GM23338 (cell line): ENCODE results near the gene PEA15. TPM values are rescaled to one million over a fixed set of nuclear protein-coding genes. Genes with fewer than 3 reads are reported as not detected.
A peak's percentile ranks its signal among the peaks of the same experiment; 100 is the strongest.

Experiments used
- ATAC-seq: fragments of 200-7000 bp; cut with Tn5 transposase; 3 replicates; pipeline ENCODE4 v1.9.1; 2020
- DNase-seq: peaks from one replicate; pipeline ENCODE4 v3.0.0-alpha.2; 2015; ENCODE audit warnings: low spot score
- H2AFZ ChIP-seq: fragments of 200-600 bp; sonication (generic); 2 replicates; pipeline ENCODE4 v1.8.0; 2016; ENCODE audit warnings: antibody characterized with exemption, mild to moderate bottlenecking, moderate library complexity
- H3F3A ChIP-seq: fragments of 200-600 bp; sonication (generic); replicated peaks from 2 replicates; pipeline ENCODE4 v1.8.0; 2017; ENCODE audit warnings: antibody characterized with exemption, mixed run types, low read depth
- H3K27ac ChIP-seq: fragments of 200-600 bp; sonication (generic); 2 replicates; pipeline ENCODE4 v1.6.1; 2016; ENCODE audit warnings: low read depth
- H3K27me3 ChIP-seq: fragments of 200-600 bp; sonication (generic); 2 replicates; pipeline ENCODE4 v1.8.0; 2016; ENCODE audit warnings: mild to moderate bottlenecking, mixed run types, moderate library complexity; ENCODE audit not compliant: insufficient read depth
- H3K36me3 ChIP-seq: fragments of 200-600 bp; sonication (generic); 2 replicates; pipeline ENCODE4 v1.8.0; 2016; ENCODE audit warnings: mild to moderate bottlenecking; ENCODE audit not compliant: insufficient read depth
- H3K4me1 ChIP-seq: fragments of 200-600 bp; sonication (generic); 2 replicates; pipeline ENCODE4 v1.8.0; 2016; ENCODE audit warnings: mild to moderate bottlenecking, moderate library complexity; ENCODE audit not compliant: insufficient read depth
- H3K4me2 ChIP-seq: fragments of 200-600 bp; sonication (generic); 2 replicates; pipeline ENCODE4 v1.7.1; 2017; ENCODE audit warnings: mixed run types
- H3K4me3 ChIP-seq: fragments of 200-600 bp; sonication (generic); 2 replicates; pipeline ENCODE4 v1.6.1; 2016; ENCODE audit warnings: mixed run types
- H3K79me2 ChIP-seq: fragments of 200-600 bp; sonication (generic); replicated peaks from 2 replicates; pipeline ENCODE4 v1.8.0; 2017; ENCODE audit warnings: mild to moderate bottlenecking; ENCODE audit not compliant: insufficient read depth
- H3K9me2 ChIP-seq: fragments of 200-600 bp; sonication (generic); 2 replicates; pipeline ENCODE4 v1.8.0; 2017; ENCODE audit not compliant: insufficient read depth
- H4K20me1 ChIP-seq: fragments of 200-600 bp; sonication (generic); replicated peaks from 2 replicates; pipeline ENCODE4 v1.8.0; 2017; ENCODE audit warnings: mild to moderate bottlenecking; ENCODE audit not compliant: insufficient read depth
- H3K27ac Mint-ChIP-seq: 2 replicates; pipeline ENCODE4 v1.8.0; 2020; ENCODE audit warnings: inconsistent platforms, mild to moderate bottlenecking, moderate library complexity, mixed read lengths
- H3K27me3 Mint-ChIP-seq: 3 replicates; pipeline ENCODE4 v1.8.0; 2022; ENCODE audit warnings: low read depth, mild to moderate bottlenecking, moderate library complexity, mixed read lengths, inconsistent platforms; ENCODE audit not compliant: insufficient read depth, poor library complexity
- H3K36me3 Mint-ChIP-seq: 3 replicates; pipeline ENCODE4 v1.8.0; 2021; ENCODE audit warnings: low read depth, mild to moderate bottlenecking, inconsistent platforms, moderate library complexity, mixed read lengths
- H3K4me1 Mint-ChIP-seq: 3 replicates; pipeline ENCODE4 v1.8.0; 2020; ENCODE audit warnings: mild to moderate bottlenecking, inconsistent platforms, mixed read lengths
- H3K4me3 Mint-ChIP-seq: 3 replicates; pipeline ENCODE4 v1.8.0; 2021; ENCODE audit warnings: moderate library complexity, mild to moderate bottlenecking, inconsistent platforms, mixed read lengths
- H3K9me3 Mint-ChIP-seq: 3 replicates; pipeline ENCODE4 v1.8.0; 2020; ENCODE audit warnings: moderate library complexity, mild to moderate bottlenecking, inconsistent platforms, mixed read lengths
- CREB1 ChIP-seq: fragments of 250-450 bp; sonication (Bioruptor Pico); IDR thresholded peaks from 2 replicates; pipeline ENCODE4 v1.5.0; 2020; ENCODE audit warnings: low read depth, mild to moderate bottlenecking, moderate library complexity
- ETS1 ChIP-seq: IDR thresholded peaks from 2 replicates; pipeline ENCODE4 v1.6.1; 2016; ENCODE audit warnings: antibody characterized with exemption
- EZH2 ChIP-seq: fragments of 200-600 bp; sonication (generic); IDR thresholded peaks from one replicate; pipeline ENCODE4 v1.8.0; 2017; ENCODE audit warnings: antibody characterized with exemption, mild to moderate bottlenecking, low read depth; ENCODE audit not compliant: unreplicated experiment
- EZH2phosphoT487 ChIP-seq: fragments of 200-600 bp; sonication (generic); IDR thresholded peaks from one replicate; pipeline ENCODE4 v1.8.1; 2018; ENCODE audit warnings: antibody characterized with exemption; ENCODE audit not compliant: unreplicated experiment
- POLR2AphosphoS5 ChIP-seq: IDR thresholded peaks from 2 replicates; pipeline ENCODE4 v1.6.1; 2016; ENCODE audit warnings: antibody characterized with exemption, low read depth
- ZNF114 ChIP-seq: fragments of 250-450 bp; sonication (Bioruptor Pico); IDR thresholded peaks from 2 replicates; pipeline ENCODE4 v1.5.0; 2020; ENCODE audit warnings: mild to moderate bottlenecking, moderate library complexity
- ZNF462 ChIP-seq: fragments of 250-450 bp; sonication (Bioruptor Pico); IDR thresholded peaks from 2 replicates; pipeline ENCODE4 v1.5.0; 2020; ENCODE audit warnings: mild to moderate bottlenecking, moderate library complexity
- polyA plus RNA-seq: library from polyadenylated mRNA; unstranded; fragments of >200 nt; fragmentation: Nextera tagmentation; extraction: Ambion mirVana; gene quantifications from 2 replicates; pipeline ENCODE4 v1.2.1, GENCODE V29; 2016
- total RNA-seq: library from RNA; depleted of rRNA; stranded (reverse); fragments of >200 nt; shearing (Covaris generic); gene quantifications from 2 replicates; pipeline ENCODE4 v1.2.3, GENCODE V29; 2014

PEA15 gene
- total and polyA plus RNA-seq, 2 experiments from 2014 or later: 60.3 to 80.8 TPM

- TF ChIP-seq ZNF462 (CRISPR knock-in tag): no peak
- TF ChIP-seq EZH2: no peak
- TF ChIP-seq ZNF114: no peak
Observed at GRCh38 chr1:160261556-160261892, 56.3 kb downstream of the PEA15 start (continued).

- H3K79me2 ChIP-seq: peaks cover 44% of the 10 kb centered on the region
- peaks cover 22% of the 10 kb centered on the region for H3K4me1 Mint-ChIP-seq
- peak within 1 kb of the TSS; percentile 99 for H3K27ac Mint-ChIP-seq
- TF ChIP-seq CREB1 (0 out of 2 replicates have a peak, but pooled peaks have one; percentile 13), ZNF462 (CRISPR knock-in tag) (no peak), ETS1 (peak; percentile 80), POLR2AphosphoS5 (peak; percentile 97), EZH2phosphoT487 (no peak), ZNF114 (no peak)
Observed at GRCh38 chr1:160261893-160262794, 57.0 kb downstream of the PEA15 start, which contains the start of gene DCAF8. TSS of gene DCAF8 (minus strand) at chr1:160262549. CDS start at chr1:160244008, 18,541 bp downstream.

More at GRCh38 chr1:160261893-160262794, 57.0 kb downstream of the PEA15 start, which contains the start of gene DCAF8:
- peak; percentile 100 for DNase-seq
- H3K36me3 Mint-ChIP-seq: peaks cover 6% of the 10 kb centered on the region; the same call in 2 of the 3 replicates
- H3K4me2 ChIP-seq: peak within 1 kb of the TSS; percentile 73
- peak within 1 kb of the TSS; percentile 56 for H3K4me3 ChIP-seq
- H3K27me3 Mint-ChIP-seq: peaks cover 9% of the 10 kb centered on the region
- H3F3A ChIP-seq: no peaks in the 10 kb centered on the region
- ATAC-seq: peak; percentile 92
- H3K4me1 ChIP-seq: peaks cover 20% of the 10 kb centered on the region
- H4K20me1 ChIP-seq: no peaks in the 10 kb centered on the region
- H3K27ac ChIP-seq: peak within 1 kb of the TSS; percentile 96
- H3K9me2 ChIP-seq: no peaks in the 10 kb centered on the region
- peak within 1 kb of the TSS; percentile 99 for H3K4me3 Mint-ChIP-seq
- no peaks in the 10 kb centered on the region for H3K9me3 Mint-ChIP-seq
- peak within 1 kb of the TSS; percentile 11; the same call in 1 of the 2 replicates for H2AFZ ChIP-seq
- H3K27me3 ChIP-seq: no peaks in the 10 kb centered on the region
- no peaks in the 10 kb centered on the region for H3K36me3 ChIP-seq
